ENCODE measurements around the gene PLA2R1.

- no peak for TF ChIP-seq CTCF (IDR thresholded peaks at IDR 0.05; ENCODE audit: insufficient read depth, low read length, poor library complexity, severe bottlenecking)
- no peak for TF ChIP-seq EZH2phosphoT487 (conservative IDR thresholded peaks at IDR 0.05; ENCODE audit: low read length)
These were observed 48.3 kb upstream of the PLA2R1 start for GRCh38 chr2:160110674-160111239.
